ENCODE data around the gene SLC10A7. TPM values are rescaled to one million over a fixed set of nuclear protein-coding genes. Genes with fewer than 3 reads are reported as not detected.

The SLC10A7 gene
- total RNA-seq, 2 experiments from 2014 or later, result 10.7 to 11.0 TPM

- no peak for TF ChIP-seq CTCF (IDR thresholded peaks at IDR 0.05)
- intact Hi-C loops (cut with micrococcal nuclease), result no loop called here
- Mint-ChIP-seq H3K4me3 (no peak overlapping the region), H3K4me1 (ENCODE audit: low read depth) (peaks cover 4% of the 10 kb centered on the region), H3K9me3 (no peaks in the 10 kb centered on the region), H3K36me3 (ENCODE audit: low read depth) (peaks cover 5% of the 10 kb centered on the region), H3K27me3 (no peaks in the 10 kb centered on the region), H3K27ac (no peak overlapping the region)
- CTCF ChIA-PET, result no interaction called here
- peak; percentile 30 for DNase-seq
- peak; percentile 86 for ATAC-seq
- POLR2A ChIA-PET, result interaction anchor here (1.2 kb wide), 1 partner anchor 11 kb away, joined by 4 read pairs; no protein-coding TSS in a partner anchor
These were observed 248.4 kb downstream of the SLC10A7 start for GRCh38 chr4:146273204-146273901.

- ATAC-seq, result no peak
- no peak for TF ChIP-seq CTCF (IDR thresholded peaks at IDR 0.05)
- no peaks in the 10 kb centered on the region for H3K9me3 Mint-ChIP-seq
- H3K36me3 Mint-ChIP-seq (ENCODE audit: low read depth), result peaks cover 5% of the 10 kb centered on the region
- DNase-seq, result no peak
- no peaks in the 10 kb centered on the region for H3K27me3 Mint-ChIP-seq
- POLR2A ChIA-PET, result no interaction called here
- CTCF ChIA-PET, result no interaction called here
- H3K27ac Mint-ChIP-seq, result no peak overlapping the region
- H3K4me3 Mint-ChIP-seq, result no peak overlapping the region
- H3K4me1 Mint-ChIP-seq (ENCODE audit: low read depth), result peaks cover 4% of the 10 kb centered on the region
- intact Hi-C loops (cut with micrococcal nuclease), result no loop called here
These were observed 250.3 kb downstream of the SLC10A7 start for GRCh38 chr4:146271466-146271865.

GRCh38 chr4:146269228-146269653 lies 252.5 kb downstream of the SLC10A7 start:
- Mint-ChIP-seq H3K9me3 (no peaks in the 10 kb centered on the region), H3K4me3 (no peak overlapping the region), H3K27ac (no peak overlapping the region), H3K4me1 (ENCODE audit: low read depth) (peaks cover 4% of the 10 kb centered on the region), H3K36me3 (ENCODE audit: low read depth) (peaks cover 5% of the 10 kb centered on the region), H3K27me3 (no peaks in the 10 kb centered on the region)
- TF ChIP-seq CTCF (IDR thresholded peaks at IDR 0.05), result no peak
- no peak for DNase-seq
- ChIA-PET POLR2A (interaction anchor here (0.6 kb wide), 1 partner anchor 127 kb away, joined by 3 read pairs; no protein-coding TSS in a partner anchor), CTCF (no interaction called here)
- intact Hi-C loops (cut with micrococcal nuclease), result no loop called here
- ATAC-seq, result no peak

- intact Hi-C loops (cut with micrococcal nuclease), result no loop called here
- DNase-seq, result no peak
- no peak for ATAC-seq
- CTCF ChIA-PET, result no interaction called here
- Mint-ChIP-seq H3K27ac (no peak overlapping the region), H3K9me3 (no peaks in the 10 kb centered on the region), H3K36me3 (ENCODE audit: low read depth) (peaks cover 5% of the 10 kb centered on the region), H3K4me1 (ENCODE audit: low read depth) (no peaks in the 10 kb centered on the region), H3K4me3 (no peak overlapping the region), H3K27me3 (no peaks in the 10 kb centered on the region)
- POLR2A ChIA-PET, result no interaction called here
- TF ChIP-seq CTCF (IDR thresholded peaks at IDR 0.05), result no peak
These were observed 253.9 kb downstream of the SLC10A7 start for GRCh38 chr4:146267826-146268225.

GRCh38 chr4:146265950-146266490 lies 255.7 kb downstream of the SLC10A7 start:
- no peaks in the 10 kb centered on the region for H3K9me3 Mint-ChIP-seq
- POLR2A ChIA-PET, result no interaction called here
- intact Hi-C loops (cut with micrococcal nuclease), result no loop called here
- no peak for DNase-seq
- H3K27ac Mint-ChIP-seq, result no peak overlapping the region
- peaks cover 5% of the 10 kb centered on the region for H3K36me3 Mint-ChIP-seq (ENCODE audit: low read depth)
- H3K4me1 Mint-ChIP-seq (ENCODE audit: low read depth), result no peaks in the 10 kb centered on the region
- no peak for TF ChIP-seq CTCF (IDR thresholded peaks at IDR 0.05)
- CTCF ChIA-PET, result no interaction called here
- no peaks in the 10 kb centered on the region for H3K27me3 Mint-ChIP-seq
- ATAC-seq, result no peak
- H3K4me3 Mint-ChIP-seq, result no peak overlapping the region

All from activated CD8-positive, alpha-beta T cell treated with anti-CD3 and anti-CD28 coated beads for 36 hours (primary cell).